PFSK-1 (cell line): Measurements from ENCODE around the gene BMP2K.

ENCODE experiments used
- FOXP2 ChIP-seq: optimal IDR thresholded peaks from 2 replicates; pipeline ENCODE3; 2011; ENCODE audit warnings: borderline replicate concordance, control low read depth, inconsistent platforms; ENCODE audit not compliant: insufficient read depth; ENCODE audit errors: extremely low read length, extremely low read depth
- POLR2AphosphoS5 ChIP-seq: IDR thresholded peaks from 2 replicates; pipeline ENCODE4 v1.6.1; 2012; ENCODE audit warnings: low read depth, mild to moderate bottlenecking, control low read depth, low read length, moderate library complexity
- SIN3A ChIP-seq: IDR thresholded peaks from 2 replicates; pipeline ENCODE4 v1.6.1; 2012; ENCODE audit warnings: mild to moderate bottlenecking, low read length, moderate library complexity, borderline replicate concordance; ENCODE audit not compliant: insufficient read depth
- TAF1 ChIP-seq: IDR thresholded peaks from 2 replicates; pipeline ENCODE4 v1.6.1; 2012; ENCODE audit warnings: low read length, control low read depth, borderline replicate concordance; ENCODE audit not compliant: insufficient read depth
- TF ChIP-seq, protein P1 (sequence below), 2 experiments: IDR thresholded peaks; 2 replicates each; pipeline versions ENCODE4 v1.6.1 to v1.8.0; 2011 to 2012; ENCODE audit warnings: low read depth in 2 of 2, low read length in 2 of 2, control low read depth in 1 of 2, inconsistent platforms in 1 of 2, mild to moderate bottlenecking in 1 of 2, moderate library complexity in 1 of 2; ENCODE audit not compliant: insufficient read depth in 1 of 2

The BMP2K gene

DNA sequence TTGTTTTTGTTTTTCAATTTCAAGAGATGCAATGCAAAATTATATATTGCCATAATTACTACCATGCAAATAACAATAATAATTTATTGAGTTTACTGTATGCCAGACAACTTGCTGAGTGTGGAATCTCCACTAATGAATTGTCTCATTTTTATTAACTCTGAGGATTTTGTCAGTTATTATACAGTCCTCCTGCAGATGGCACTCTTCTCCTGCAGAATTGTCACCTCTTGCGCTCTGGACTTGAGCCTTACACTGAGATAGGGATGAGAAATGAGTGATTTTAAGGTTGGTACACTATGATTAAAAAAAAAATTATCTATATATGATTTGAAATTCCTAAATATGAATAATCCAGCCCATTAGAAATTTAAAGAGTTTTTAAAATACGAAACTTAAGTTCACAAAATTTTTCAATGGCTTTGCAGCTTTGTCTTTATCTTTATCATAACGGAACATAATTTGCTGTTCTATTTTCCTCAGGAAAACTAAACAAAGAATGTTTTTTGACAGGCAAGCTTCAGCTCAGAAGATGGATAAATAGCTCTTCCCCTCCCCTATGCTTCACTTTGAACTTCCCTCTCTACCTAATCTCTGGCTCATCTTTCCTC, 175.8 kb downstream of the BMP2K start:
- TF ChIP-seq, protein P1, sequence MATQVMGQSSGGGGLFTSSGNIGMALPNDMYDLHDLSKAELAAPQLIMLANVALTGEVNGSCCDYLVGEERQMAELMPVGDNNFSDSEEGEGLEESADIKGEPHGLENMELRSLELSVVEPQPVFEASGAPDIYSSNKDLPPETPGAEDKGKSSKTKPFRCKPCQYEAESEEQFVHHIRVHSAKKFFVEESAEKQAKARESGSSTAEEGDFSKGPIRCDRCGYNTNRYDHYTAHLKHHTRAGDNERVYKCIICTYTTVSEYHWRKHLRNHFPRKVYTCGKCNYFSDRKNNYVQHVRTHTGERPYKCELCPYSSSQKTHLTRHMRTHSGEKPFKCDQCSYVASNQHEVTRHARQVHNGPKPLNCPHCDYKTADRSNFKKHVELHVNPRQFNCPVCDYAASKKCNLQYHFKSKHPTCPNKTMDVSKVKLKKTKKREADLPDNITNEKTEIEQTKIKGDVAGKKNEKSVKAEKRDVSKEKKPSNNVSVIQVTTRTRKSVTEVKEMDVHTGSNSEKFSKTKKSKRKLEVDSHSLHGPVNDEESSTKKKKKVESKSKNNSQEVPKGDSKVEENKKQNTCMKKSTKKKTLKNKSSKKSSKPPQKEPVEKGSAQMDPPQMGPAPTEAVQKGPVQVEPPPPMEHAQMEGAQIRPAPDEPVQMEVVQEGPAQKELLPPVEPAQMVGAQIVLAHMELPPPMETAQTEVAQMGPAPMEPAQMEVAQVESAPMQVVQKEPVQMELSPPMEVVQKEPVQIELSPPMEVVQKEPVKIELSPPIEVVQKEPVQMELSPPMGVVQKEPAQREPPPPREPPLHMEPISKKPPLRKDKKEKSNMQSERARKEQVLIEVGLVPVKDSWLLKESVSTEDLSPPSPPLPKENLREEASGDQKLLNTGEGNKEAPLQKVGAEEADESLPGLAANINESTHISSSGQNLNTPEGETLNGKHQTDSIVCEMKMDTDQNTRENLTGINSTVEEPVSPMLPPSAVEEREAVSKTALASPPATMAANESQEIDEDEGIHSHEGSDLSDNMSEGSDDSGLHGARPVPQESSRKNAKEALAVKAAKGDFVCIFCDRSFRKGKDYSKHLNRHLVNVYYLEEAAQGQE (IDR thresholded peaks at IDR 0.05; ENCODE audit: insufficient read depth in 1 of 2, low read depth in 2 of 2, low read length in 2 of 2): no peak
- no peak for TF ChIP-seq FOXP2
- TF ChIP-seq TAF1: no peak
- no peak for TF ChIP-seq POLR2AphosphoS5
- TF ChIP-seq SIN3A: no peak

DNA sequence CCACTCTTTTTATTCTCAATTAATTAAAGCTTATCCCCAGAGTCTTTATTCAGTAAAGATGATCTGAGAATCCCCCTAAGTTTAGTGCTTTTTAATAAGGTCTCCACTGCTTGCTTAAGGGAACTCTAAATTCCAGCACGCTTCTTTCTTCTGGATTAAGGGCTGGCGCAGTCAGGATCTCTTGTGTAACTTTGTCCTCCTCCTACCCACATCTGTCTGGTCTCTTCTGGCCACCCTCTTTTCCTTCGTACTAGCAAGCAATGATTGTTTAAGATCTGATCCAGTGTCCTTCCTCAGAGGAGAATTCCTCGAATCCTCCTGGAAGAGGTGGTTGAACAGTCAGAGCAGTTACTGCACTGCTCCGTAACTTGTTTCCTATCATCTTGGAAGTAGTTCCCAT, 177.1 kb downstream of the BMP2K start:
- TF ChIP-seq, protein P1 (IDR thresholded peaks at IDR 0.05; ENCODE audit: insufficient read depth in 1 of 2, low read depth in 2 of 2, low read length in 2 of 2): no peak
- TF ChIP-seq TAF1 (no peak), SIN3A (no peak), FOXP2 (no peak), POLR2AphosphoS5 (no peak)

DNA sequence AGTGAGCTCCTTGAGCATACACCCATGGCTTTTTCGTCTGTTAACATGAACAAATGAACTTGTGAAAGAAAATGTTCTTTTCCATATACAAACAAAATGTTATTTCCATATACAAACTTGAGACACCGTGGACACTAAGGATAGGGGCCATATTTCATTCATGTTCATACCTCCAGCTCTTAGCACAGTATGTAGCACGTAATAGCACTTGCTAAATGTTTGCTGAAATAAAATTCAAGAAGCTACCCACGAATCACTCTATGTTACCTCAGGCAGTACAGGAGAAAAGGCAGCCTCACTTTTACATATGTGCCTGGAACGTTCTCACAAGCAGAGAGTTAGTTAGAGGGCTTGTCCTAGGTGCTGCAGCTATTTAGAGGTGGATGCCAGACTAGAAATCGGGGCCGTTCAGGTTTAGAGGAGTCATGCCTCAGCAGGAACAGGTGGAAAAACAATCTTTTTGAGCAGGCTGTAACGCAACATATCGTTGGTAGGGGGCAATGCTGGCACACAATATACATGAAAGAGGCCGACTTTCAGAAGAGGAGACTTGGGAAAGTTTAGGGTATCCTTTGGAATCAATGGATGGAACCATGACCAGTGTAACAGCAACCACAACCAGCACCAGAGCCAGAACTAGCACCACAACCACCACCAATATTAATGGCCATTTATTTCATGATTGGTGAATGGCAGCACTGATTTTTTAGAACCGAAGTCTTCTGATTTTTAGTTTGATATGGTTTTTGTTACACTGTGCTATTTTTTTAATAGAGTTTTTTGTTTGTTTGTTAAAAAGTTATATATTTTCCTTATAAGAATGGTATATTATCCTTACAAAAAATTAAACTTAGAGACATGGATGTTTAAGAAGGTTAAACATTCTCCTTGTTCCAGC, 177.9 kb downstream of the BMP2K start:
- no peak for TF ChIP-seq FOXP2
- no peak for TF ChIP-seq TAF1
- TF ChIP-seq, protein P1 (IDR thresholded peaks at IDR 0.05; ENCODE audit: insufficient read depth in 1 of 2, low read depth in 2 of 2, low read length in 2 of 2): no peak
- no peak for TF ChIP-seq POLR2AphosphoS5
- no peak for TF ChIP-seq SIN3A

DNA sequence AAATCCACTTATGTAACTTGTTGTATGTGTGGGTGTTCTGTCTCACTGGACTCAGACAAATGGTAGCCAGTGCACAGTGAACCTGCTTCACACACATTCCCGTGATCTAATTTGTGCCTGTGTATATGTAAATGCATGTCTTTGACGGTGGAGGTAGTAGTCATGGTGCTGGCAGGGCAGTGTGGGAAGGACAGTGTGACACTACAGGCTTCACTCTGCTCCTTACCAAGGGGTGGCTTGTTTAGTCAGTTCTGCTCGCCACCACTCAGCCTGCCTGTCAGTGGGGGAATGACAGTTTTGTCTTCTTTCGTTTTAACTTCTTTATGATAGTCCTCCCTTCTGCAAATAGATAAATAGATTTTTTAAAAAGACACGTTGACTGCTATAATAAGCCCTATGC, 180.8 kb downstream of the BMP2K start:
- TF ChIP-seq POLR2AphosphoS5 (no peak), SIN3A (no peak), TAF1 (no peak), FOXP2 (no peak)
- TF ChIP-seq, protein P1 (IDR thresholded peaks at IDR 0.05; ENCODE audit: insufficient read depth in 1 of 2, low read depth in 2 of 2, low read length in 2 of 2): no peak
